DMS114 treated with DMSO at 0.1 percent for 48 hours (cell line): ENCODE results near the gene CYTL1.

Experiments used
- DNase-seq: peaks from one replicate; lab custom pipeline; 2025; ENCODE audit not compliant: unreplicated experiment; lab: John Stamatoyannopoulos, UW

The CYTL1 gene

DNA sequence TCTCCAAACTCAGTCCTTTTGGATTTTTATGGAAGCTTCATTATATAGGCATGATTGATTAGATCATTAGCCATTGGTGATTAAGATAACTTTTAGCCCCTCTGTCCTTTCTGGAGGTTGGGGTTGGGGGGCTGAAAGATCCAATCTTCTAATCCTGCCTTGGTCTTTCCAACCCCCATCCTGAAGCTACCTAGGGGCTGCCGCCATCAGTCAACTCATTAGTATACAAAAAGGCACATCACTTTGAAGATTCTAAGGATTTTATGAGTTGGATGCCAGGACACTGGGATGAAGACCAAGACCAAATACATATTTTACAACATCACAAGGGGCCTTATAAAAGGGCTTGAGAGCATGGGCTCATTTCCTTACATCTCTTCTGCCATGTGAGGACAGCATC lies 47.5 kb downstream of the CYTL1 start:
- no peak for DNase-seq

DNA sequence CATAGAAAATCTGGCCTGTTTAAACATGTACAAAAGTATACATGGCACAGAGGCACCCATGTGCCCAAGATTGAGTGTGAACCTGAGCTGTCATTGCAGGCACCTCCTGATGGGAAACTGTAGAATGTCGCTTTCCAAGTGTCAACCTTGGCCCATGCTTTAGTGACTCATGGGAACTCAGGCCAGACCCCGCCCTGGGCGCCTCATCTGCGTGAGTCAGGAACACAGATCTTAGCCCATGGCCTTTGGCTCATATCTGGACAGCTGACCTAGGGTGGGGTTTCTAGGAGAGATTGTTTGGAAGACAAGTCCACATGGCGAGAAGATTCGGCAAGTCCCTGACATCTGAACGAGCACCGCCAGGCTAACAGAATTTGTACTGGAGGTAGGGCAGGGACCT lies 50.0 kb downstream of the CYTL1 start:
- no peak for DNase-seq

DNA sequence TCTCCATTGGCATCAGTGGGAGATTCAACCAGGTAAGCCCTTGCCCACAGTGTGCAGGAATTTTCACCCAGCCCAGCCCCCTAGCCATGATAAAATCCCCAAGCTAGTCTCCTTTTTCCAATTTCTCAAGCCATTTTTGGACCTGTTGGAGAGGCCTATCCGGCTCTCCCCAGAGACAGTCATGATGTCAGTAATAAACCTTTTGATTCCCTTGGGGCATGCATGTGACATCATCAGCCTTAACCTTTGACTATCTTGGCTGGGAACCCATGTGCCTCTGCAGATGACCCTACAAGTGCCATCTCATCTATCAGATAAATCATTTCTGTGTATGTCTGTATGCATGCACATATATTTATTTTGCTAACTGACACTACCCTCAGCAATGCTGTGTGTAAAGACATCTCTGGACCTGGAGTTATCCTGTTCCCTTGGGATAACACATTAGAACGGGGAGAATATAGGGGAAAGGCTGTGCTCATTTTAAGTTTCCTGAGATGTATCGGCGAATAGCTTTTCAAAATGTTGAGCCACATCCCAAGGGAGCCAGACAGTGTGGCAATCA lies 51.0 kb downstream of the CYTL1 start:
- DNase-seq, result no peak
